HG03175 (cell line): ENCODE data around the gene UBL5.

ENCODE experiments used
- ATAC-seq: cut with Tn5 transposase; IDR thresholded peaks from one replicate; pipeline ENCODE4 v1.9.1; 2021; ENCODE audit warnings: mild to moderate bottlenecking, moderate library complexity; ENCODE audit not compliant: unreplicated experiment

UBL5 gene

DNA sequence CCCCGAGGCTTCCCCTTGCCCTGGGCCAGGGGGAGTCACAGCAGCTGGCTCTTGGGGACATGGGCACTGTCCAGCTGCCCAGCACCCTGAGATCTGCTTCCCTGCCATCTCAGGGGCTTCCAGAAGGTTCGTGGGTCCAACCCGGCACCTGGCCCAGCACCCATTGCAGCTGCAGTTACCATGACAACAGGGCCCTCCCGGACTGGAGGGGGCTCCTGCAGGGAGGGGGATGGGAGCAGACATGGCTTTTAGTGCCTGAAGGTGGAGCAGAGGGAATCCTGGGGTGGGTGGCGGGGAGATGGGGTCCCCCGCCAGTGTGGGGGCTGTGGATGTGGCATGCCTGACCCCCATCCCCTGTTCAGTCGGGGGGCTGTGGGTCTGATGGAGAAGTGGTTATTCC, 22.1 kb downstream of the UBL5 start:
- no peak for ATAC-seq

DNA sequence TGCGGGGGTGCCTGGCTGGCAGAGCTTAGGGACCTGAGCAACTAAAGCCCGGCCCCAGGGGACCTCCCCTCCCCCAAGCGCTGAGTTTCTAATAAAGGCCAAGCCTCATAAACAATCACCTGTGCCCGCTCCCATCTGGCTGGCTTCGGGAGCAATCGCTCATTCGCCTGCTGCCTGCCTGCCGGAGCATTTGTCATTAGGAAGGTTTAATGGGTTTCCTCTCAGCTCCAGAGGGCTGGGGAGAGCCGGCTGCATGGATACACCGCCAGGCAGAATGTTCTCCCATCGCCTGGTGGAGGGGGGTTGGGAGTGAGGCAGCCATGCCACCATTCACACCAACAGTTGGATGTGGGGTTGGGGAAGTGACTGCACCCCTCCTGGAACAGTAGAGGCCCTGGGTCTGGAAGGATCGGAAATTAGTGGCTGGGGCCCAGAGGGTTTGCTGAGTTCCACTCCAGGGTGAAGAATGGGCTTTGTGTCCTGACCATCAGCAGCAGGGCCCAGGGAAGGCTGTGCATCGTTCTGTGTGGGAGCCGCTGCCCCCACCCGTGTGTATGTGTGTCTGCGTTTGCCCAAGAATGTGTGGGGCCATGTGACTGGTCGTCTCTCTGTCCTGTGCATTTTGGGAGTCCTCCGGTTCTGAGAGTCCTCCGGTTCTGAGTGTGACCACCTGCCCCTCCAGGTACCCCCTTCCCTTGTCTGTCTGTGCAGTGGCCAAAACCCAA, 22.7 kb downstream of the UBL5 start:
- no peak for ATAC-seq

DNA sequence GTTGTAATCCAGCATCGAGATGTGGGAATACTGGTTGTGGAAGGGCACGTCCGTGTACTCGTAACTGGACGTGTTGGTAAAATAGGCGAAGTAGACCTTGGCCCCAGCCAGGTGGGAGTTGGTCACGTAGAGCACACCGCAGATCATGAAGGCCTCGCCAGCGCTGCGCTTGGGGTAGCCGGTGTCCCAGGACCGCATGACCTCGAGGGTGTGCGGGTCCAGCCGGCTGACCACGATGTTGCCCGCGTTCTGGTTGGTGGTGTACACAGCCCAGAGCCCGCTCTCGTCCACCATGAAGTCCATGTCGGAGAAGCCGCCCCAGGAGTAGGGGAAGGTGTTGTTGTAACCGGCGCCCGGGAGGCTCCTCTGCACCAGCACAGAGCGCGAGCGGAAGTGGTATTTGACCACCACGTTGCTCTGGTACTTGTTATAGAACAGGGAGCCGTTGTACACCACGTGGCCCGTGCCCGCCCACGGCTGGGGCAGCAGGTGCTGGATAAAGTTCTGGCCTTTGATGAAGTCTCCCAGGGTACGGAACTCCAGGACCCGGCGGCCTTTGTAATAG, 26.6 kb downstream of the UBL5 start:
- no peak for ATAC-seq

DNA sequence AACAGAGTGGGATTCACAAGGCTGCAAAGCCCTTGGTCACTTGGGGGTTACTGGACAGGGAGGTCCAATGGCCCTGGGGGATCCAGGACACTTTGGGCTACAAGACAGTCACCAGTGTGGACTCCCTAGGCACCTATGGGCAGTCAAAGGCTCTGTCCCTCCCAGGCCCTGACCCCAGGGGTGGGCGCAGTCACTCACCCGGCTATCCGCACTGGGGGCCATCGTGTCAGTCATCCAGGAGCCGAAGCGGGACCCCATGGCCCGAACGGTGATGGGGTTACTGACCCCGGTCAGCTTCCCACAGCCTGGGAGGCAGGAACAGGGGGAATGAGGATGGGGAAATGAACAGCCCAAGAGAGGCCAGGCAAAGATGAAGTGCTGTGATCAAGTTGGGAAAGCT, 28.9 kb downstream of the UBL5 start:
- ATAC-seq: no peak

DNA sequence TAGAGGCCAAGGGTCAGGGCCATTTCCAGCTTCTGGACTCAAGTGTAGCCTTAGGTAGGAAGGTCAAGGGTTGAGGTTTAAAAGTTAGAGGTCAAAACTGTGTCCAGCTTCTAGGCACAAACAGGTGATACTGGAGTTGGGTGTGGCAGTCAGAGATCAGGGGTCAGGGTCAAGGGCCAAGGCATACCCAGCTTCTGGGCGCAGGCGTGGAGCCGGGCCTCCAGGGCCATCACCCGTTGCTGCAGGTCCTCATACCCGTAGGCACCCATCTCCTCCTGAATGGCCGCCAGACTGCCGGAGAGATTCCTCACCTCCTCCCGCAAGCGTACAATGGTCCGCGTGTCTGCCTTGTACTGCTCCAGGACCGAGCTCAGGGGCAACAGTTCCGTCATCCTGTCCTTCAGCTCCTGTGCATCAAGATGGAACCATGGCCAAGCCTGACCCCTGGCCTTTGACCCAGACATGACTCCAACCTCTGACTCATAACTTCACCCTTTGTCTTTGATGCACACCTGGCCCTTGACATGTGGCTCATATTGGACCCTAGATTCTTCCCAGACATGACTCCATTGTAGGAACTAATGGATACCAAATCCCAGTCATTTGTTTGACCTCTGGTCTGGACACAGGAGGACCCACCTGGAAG, 29.5 kb downstream of the UBL5 start:
- no peak for ATAC-seq

DNA sequence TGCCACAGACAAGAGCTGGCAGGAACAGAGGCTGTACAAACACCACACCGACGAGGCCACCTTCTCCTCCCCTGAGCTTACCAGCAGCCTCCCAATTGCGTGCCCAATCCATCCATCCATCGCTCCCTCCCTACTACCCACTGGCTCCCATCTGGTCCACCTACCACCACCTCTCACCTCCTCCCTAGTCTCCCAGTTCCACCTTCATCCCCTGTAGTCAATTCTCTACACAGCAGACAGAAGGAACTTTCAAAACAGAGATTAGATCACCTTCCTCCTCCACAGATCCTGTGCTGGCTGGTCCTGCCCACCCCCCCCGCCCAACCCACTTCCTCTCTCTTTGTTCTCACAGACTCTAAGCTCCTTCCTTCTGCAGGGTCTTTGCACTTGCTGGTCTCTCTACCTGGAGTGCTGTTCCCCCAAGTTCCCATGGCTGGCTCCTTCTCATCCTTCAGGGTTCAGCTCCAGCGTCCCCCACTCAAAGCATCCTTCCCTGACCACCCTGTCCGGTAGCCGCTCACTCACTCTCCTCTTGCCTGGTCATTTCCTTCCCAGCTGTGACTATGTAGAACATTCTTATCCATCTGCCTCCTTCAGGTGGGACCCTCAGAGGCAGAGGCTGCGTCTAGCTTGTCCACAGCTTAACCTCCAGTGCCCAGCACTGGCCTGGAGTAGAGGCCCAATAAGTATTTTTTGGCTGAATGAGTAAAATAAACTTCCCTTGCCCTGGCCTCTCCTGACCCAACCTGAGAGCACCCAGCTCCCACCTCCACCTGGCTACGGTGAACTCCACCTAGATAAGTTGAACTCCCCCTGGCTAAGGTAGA, 30.4 kb downstream of the UBL5 start:
- no peak for ATAC-seq

DNA sequence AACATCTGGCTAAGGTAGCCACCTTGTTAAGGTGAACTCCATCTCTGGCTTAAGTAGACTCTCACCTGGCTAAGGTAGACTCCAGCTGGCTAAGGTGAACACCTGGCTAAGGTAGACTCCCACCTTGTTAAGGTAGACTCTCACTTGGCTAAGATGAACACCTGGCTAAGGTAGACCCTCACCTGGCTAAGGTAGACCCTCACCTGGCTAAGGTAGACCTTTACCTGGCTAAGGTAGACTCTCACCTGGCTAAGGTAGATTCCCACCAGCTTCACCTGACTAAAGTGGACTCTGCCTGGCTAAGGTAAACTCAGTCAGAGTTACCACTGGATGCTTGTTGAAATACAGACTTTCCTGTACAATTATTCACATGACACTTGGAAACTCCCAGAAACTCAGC, 31.0 kb downstream of the UBL5 start:
- no peak for ATAC-seq

DNA sequence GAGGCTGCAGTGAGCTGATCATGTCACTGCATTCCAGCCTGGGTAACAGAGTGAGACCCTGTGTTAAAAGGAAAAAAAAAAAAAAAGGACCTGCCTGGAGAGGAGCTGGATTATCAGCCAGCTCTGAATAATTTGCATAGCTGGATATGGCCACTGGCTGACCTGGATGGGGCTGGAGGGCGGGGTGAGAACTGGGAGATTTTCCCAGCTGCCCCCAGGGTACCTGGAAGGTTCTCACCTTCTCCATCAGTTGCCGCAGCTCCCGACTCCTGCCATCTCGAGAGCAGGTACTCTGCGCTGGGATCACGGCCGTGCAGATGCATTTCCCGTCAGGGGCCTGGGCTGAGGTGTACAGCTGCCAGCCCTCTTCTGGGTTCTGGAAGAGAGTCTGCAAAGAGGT, 32.7 kb downstream of the UBL5 start:
- no peak for ATAC-seq

DNA sequence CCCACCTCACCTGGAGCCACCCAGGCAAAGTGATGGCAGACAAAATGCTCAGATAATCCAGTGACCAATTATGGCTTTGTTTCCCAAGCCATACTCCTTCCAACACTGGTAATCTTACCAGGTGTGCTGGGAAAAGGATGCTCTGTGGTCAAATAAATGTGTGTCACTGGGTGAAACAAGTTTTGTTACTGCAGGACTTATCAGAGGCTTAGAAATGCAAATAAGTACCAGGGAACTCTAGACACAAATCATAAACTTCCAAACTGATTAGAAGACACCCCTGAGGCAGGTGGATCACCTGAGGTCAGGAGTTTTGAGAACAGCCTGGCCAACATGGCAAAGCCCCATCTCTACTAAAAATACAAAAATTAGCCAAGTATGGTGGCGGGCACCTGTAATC, 33.8 kb downstream of the UBL5 start:
- no peak for ATAC-seq

DNA sequence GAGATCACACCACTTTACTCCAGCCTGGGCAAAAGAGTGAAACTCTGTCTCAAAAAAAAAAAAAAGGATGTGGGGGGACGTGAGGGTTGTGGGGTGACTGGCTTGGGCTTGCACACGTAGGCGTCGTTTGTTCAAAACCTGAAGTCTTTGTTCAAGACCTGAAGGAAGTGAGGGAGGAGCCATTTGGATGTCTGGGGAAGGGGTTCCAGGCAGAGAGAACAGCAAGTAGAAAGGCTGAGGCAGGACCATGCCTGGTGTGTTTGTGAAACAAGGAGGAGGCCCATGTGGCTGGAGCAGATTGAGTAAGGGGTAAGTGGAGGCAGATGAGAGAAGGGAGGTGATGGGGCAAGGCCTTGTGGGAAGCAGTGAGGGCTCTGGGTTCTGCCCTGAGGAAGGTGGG, 35.2 kb downstream of the UBL5 start:
- no peak for ATAC-seq

DNA sequence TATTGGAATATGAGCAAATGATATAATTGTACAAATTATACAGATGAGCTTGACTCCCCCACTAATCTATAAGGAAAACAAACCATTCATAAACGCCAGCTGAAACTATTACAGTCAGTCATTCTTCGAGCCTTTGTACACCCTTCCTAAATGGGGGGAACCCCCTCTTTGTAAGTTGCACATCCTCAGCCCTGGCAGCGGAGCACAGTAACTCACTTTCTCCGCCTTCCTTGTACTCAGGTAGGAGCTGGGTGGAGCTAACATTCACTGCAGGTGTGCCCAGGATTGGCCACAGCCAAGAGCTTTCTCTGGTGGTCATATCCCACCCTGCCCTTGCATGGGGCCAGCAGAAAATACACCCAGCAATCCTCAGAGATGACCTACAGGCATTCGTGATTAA, 36.0 kb downstream of the UBL5 start:
- ATAC-seq: no peak

DNA sequence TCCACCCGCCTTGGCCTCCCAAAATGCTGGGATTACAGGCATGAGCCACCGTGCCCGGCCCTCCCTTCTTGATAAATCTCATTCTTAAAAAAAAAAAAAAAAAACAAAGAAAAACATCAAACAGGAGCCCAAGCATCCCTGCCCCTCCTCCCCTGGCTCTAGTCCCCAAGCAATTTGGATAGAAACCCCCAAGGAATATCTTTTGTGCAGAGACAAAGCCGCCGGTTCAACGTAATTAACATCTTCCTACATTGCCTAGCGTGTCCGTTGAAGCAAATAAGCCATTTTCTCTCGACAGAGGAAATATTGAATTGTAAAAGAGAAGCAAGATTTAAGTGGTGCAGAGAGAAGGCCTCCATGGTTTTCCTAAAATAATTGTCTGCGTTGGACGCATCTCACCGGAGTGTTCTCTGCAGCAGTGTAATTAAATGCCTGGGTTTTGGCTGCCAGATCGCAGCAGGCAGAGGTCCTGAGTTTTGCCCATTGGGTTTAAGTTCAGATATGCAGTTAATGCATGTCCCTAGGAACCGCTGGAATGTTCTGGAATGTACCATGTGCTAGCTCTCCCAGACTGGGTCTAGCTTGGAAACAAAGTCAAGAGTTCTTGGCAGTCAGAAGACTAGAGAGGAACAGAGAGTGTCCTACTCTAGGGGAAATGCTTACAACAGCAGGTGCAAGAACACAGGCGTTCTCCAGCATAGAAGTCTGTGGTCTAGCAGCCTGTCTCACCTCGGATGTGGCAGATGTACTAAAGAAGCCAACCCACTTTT, 38.2 kb downstream of the UBL5 start:
- no peak for ATAC-seq

DNA sequence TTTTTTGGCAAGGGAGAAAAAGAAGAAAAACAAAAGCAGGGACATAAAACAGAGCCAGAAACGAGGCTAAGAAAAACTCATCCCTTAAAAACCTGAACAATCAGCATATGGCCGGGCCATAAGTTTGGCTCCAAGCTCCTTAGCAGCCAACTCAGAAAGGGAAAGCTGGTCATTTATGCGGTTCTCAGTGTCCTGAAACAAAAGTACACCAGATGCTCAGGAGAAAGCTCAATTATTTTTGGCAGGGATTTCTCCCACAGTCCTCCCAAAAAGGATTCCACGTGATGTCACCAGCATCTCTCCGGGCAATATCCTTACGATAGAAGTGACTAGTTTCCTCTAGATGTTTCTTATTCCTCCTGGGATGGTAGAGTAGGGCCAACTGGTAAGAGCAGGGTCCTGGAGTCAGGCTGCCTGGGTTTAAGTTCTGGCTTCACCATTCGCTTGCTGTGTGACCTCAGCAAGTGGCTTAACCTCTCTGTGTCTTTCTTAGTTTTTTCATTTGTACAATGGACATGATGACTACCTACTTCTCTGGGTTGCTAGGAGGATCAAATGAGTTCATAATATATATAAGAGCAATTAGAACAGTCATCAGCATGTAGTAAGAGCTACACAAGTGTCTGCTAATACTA, 41.4 kb downstream of the UBL5 start:
- no peak for ATAC-seq

DNA sequence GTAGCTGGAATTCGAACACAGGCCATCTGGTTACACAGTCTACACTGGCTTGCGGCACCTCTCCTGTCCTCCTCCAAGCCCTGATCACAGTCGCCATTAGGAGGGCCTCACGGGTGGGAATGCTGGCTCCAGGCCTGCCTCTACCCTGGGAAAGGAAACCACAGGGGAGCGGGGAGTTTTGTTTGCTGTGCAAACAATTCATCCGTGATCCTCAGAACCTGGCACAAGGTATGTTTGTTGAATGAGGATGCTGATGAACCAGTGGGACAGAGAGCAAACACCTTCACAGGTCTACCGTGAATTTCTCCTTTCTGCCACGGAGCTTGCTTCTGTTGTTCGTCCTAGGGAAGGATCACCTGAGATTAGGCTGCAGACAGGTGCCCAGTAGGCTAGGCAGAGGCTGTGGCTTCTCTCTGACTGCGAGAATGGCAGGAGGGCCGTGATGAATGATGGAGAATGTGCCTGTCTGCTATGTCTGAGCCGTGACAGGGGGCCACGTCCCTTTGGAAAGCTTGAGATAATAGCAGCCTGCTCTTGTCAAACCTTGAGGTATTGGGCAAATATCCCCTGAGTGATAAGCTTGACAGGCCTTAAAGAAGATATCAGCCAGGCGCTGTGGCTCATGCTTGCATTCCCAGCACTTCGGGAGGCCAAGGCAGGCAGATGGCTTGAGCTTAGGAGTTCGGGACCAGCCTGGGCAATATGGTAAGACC, 44.1 kb downstream of the UBL5 start:
- ATAC-seq: no peak

DNA sequence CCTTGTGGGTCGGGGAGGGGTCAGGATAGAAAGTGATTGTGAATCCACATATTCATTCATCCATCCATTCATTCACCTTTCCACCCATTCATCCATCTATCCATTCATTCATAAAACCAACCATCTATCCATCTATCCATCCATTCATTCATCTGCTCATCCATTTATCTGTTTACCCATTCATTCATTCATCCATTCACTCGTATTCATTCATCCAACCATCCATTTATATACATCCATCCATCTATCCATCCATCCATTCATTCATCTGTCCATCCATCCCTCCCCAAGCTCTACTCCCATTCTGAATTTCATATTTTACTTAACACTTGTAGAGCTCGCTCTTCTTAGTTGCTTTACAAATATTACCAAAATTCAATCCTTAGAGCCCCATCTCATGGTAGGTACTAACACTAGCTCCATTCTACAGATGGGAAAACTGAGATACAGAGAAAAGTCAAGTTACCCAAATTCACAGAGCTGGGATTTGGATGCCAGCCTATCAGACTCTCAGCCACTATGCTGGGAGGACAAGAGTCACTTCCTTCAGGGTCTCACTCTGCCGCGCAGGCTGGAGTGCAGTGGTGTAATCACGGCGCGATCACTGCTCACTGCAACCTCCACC, 45.0 kb downstream of the UBL5 start:
- ATAC-seq: no peak

DNA sequence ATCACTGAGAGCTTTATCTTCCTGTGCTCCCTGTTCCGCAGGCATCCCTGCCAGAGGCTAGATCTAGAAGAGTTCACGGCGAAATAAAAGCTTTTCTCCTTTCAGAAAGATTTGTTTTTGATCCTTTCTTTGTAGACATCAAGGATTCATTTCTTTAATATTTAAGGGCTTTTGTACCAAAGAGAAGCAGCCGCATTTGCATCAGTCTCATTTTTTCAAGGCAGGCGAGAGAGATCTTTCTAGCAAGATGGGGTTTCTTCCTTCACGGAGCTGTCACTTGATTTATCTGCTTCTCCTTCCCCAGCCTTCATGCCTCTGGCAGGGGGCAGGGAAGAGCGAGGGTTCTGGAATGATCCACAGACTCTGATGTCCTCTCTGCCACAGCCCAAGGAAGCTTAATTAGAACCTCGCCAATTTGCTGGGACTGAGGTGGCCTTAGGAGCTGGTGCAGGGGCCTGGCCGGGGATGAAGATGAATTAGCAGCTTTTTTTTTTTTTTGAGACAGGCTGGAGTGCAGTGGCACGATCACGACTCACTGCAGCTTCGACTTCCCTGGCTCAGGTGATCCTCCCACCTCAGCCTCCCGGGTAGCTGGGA, 47.4 kb downstream of the UBL5 start:
- no peak for ATAC-seq

DNA sequence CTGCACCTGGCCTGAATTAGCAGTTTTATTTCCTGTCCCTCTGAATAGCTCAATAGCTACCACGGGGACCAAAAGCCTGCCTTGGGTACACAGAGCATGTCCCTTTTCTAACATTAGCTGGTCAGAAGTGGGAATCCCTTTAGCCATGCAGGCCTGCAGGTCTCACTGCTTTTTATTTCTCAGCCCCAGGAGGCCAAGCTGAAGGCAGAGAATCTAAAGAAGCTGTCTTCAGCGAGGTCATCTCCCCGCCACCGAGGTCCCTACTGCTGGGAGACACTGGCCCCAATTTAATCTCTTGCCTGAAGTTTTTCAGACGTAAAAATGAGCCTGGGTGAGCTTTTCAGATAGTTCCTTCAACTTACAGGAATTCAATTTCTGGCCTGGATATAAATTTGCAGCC, 48.1 kb downstream of the UBL5 start:
- no peak for ATAC-seq

DNA sequence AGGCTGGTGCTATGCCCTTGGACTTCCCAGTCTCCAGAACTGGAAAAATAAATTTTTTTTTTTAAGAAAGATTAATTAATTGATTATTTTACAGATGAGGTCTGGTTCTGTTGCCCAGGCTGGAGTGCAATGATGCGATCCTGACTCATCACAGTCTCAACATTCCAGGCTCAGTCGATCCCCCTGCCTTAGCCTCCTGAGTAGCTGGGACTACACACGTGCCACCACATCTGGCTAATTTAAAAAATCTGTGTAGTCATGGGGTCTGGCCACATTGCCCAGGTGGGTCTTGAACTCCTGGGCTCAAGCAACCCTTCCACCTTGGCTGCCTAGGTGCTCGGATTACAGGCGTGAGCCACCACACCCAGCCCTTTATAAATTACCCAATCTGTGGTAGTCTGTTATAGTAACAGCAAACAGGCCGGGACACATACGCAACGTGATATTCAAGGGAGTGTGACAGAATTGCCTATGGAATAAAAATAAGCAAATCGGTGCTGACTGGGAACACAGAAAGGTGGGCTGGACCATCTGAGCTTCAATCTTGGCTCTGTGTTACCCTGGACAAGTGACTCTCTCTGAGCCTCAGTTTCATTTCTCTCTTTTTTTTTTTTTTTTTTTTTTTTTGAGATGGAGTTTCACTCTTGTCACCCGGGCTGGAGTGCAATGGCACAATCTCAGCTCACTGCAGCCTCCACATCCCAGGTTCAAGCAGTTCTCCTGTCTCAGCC, 50.2 kb downstream of the UBL5 start:
- ATAC-seq: no peak
